Esophagus squamous epithelium (tissue), 5 donors: Measurements from ENCODE around the gene RGS6. TPM values are rescaled to one million over a fixed set of nuclear protein-coding genes. Genes with fewer than 3 reads are reported as not detected.

Experiments
- DNase-seq: peaks from one replicate; lab custom pipeline; 2025; lab: John Stamatoyannopoulos, UW
- H3K27ac ChIP-seq, 4 donors: fragments of 200-600 bp; sonication (generic); one replicate each; pipeline ENCODE4 v1.5.1; 2016 to 2019; ENCODE audit warnings: mild to moderate bottlenecking in 1 of 4
- H3K27me3 ChIP-seq, 4 donors: fragments of 200-600 bp; sonication (generic); 1 replicate in 3 of 4; 2 replicates in 1 of 4; pipeline versions ENCODE4 v1.5.1 to v1.6.0; 2017 to 2021; ENCODE audit warnings: antibody characterized with exemption in 1 of 4
- H3K36me3 ChIP-seq, 3 donors: fragments of 200-600 bp; sonication (generic); one replicate each; pipeline ENCODE4 v1.5.1; 2016 to 2019
- H3K4me1 ChIP-seq, 3 donors: fragments of 200-600 bp; sonication (generic); one replicate each; pipeline ENCODE4 v1.5.1; 2017 to 2019
- H3K4me3 ChIP-seq, 4 donors: fragments of 200-600 bp; sonication (generic); 1 replicate in 3 of 4; 2 replicates in 1 of 4; pipeline ENCODE4 v1.5.1; 2016 to 2019; ENCODE audit warnings: mild to moderate bottlenecking in 2 of 4, moderate library complexity in 1 of 4
- H3K9me3 ChIP-seq, 3 donors: fragments of 200-600 bp; sonication (generic); one replicate each; pipeline ENCODE4 v1.5.1; 2016 to 2019
- CTCF ChIP-seq, 6 experiments: fragments of 450-650 bp in 4 of 6; fragments of 200-600 bp in 2 of 6; sonication (generic) in 2 of 6; IDR thresholded peaks; one replicate each; pipeline ENCODE4 v1.5.1; 2016 to 2019; ENCODE audit warnings: antibody characterized with exemption in 6 of 6, mild to moderate bottlenecking in 4 of 6, moderate library complexity in 4 of 6
- POLR2A ChIP-seq, 4 donors: fragments of 450-650 bp; IDR thresholded peaks; one replicate each; pipeline ENCODE4 v1.6.1; 2017; ENCODE audit warnings: antibody characterized with exemption in 4 of 4, mild to moderate bottlenecking in 4 of 4, moderate library complexity in 3 of 4
- WGBS, 2 donors: methylation state at CpG; one replicate each; pipeline ENCODE4 v1.1.5; 2018; 5-methylcytosine and 5-hydroxymethylcytosine counted together
- intact Hi-C: fragments of 100-400 bp; cut with DNase I; formaldehyde crosslinking; loops from one replicate; pipeline ENCODE4 v1.15.0; 2022
- total RNA-seq, 4 donors: library from RNA; depleted of rRNA; stranded (reverse); fragments of >200 nt; gene quantifications; one replicate each; pipeline ENCODE4 v1.1.0, GENCODE V29; 2016
- donor health status: DM: yes; HTN: yes; CAD: no.

Gene RGS6
- total RNA-seq, 4 donors from 2014 or later, result 0.06 to 0.76 (median 0.66) TPM; not detected in 1

- intact Hi-C loops, result no loop called here
- WGBS, 2 donors, result 19 to 21% methylated on average over 17 of the region's 17 CpGs
- peaks cover 0 to 5% (median 0%) of the 10 kb centered on the region in 3 donors for H3K4me1 ChIP-seq
- H3K9me3 ChIP-seq, result no peaks in the 10 kb centered on the region
- no peak for DNase-seq
- peak; percentile 36 to 92 (median 82) for TF ChIP-seq CTCF (IDR thresholded peaks at IDR 0.05)
- TF ChIP-seq POLR2A (IDR thresholded peaks at IDR 0.05), result no peak
- no peaks in the 10 kb centered on the region for H3K36me3 ChIP-seq
- peaks cover 0 to 3% (median 0%) of the 10 kb centered on the region in 4 donors for H3K27me3 ChIP-seq
- no peak overlapping the region for H3K27ac ChIP-seq
- H3K4me3 ChIP-seq, result no peak overlapping the region
Observed at GRCh38 chr14:72420749-72421474, 488.7 kb downstream of the RGS6 start.

- intact Hi-C loops, result no loop called here
- H3K4me3 ChIP-seq, result no peak overlapping the region
- no peak for TF ChIP-seq CTCF (IDR thresholded peaks at IDR 0.05)
- no peak for TF ChIP-seq POLR2A (IDR thresholded peaks at IDR 0.05)
- H3K36me3 ChIP-seq, result no peaks in the 10 kb centered on the region
- no peak overlapping the region for H3K27ac ChIP-seq
- H3K9me3 ChIP-seq, result no peaks in the 10 kb centered on the region
- no peak for DNase-seq
- 57 to 67% methylated on average over 1 of the region's 1 CpG for WGBS, 2 donors
- peaks cover 0 to 5% (median 0%) of the 10 kb centered on the region in 3 donors for H3K4me1 ChIP-seq
- peaks cover 0 to 3% (median 0%) of the 10 kb centered on the region in 4 donors for H3K27me3 ChIP-seq
Observed at GRCh38 chr14:72423957-72424356, 491.7 kb downstream of the RGS6 start.

GRCh38 chr14:72430457-72430856 lies 498.2 kb downstream of the RGS6 start:
- TF ChIP-seq POLR2A (IDR thresholded peaks at IDR 0.05), result no peak
- TF ChIP-seq CTCF (IDR thresholded peaks at IDR 0.05), result no peak
- Histone ChIP-seq H3K4me1 (no peaks in the 10 kb centered on the region), H3K36me3 (no peaks in the 10 kb centered on the region), H3K9me3 (no peaks in the 10 kb centered on the region), H3K27ac (no peak overlapping the region), H3K27me3 (no peaks in the 10 kb centered on the region), H3K4me3 (no peak overlapping the region)
- WGBS, 2 donors, result 9 to 40% methylated on average over 1 of the region's 1 CpG
- DNase-seq, result no peak
- intact Hi-C loops, result no loop called here

- no peaks in the 10 kb centered on the region for H3K36me3 ChIP-seq
- intact Hi-C loops, result no loop called here
- no peak overlapping the region for H3K27ac ChIP-seq
- H3K4me1 ChIP-seq, result no peaks in the 10 kb centered on the region
- no peaks in the 10 kb centered on the region for H3K27me3 ChIP-seq
- WGBS, 2 donors, result 82 to 87% methylated on average over 5 of the region's 5 CpGs
- DNase-seq, result no peak
- TF ChIP-seq CTCF (IDR thresholded peaks at IDR 0.05) (no peak), POLR2A (IDR thresholded peaks at IDR 0.05) (no peak)
- H3K9me3 ChIP-seq, result no peaks in the 10 kb centered on the region
- H3K4me3 ChIP-seq, result no peak overlapping the region
Observed at GRCh38 chr14:72432748-72433147, 500.5 kb downstream of the RGS6 start.

- Histone ChIP-seq H3K36me3 (no peaks in the 10 kb centered on the region), H3K27ac (no peak overlapping the region), H3K4me3 (no peak overlapping the region), H3K27me3 (no peaks in the 10 kb centered on the region), H3K9me3 (no peaks in the 10 kb centered on the region), H3K4me1 (no peaks in the 10 kb centered on the region)
- WGBS, 2 donors, result 38 to 71% methylated on average over 6 of the region's 6 CpGs
- TF ChIP-seq CTCF (IDR thresholded peaks at IDR 0.05) (no peak), POLR2A (IDR thresholded peaks at IDR 0.05) (no peak)
- no peak for DNase-seq
- intact Hi-C loops, result no loop called here
Observed at GRCh38 chr14:72433511-72433910, 501.3 kb downstream of the RGS6 start.
